H9 (cell line): Measurements from ENCODE around the gene MYO1D. TPM values are rescaled to one million over a fixed set of nuclear protein-coding genes. Genes with fewer than 3 reads are reported as not detected.
A peak's percentile ranks its signal among the peaks of the same experiment; 100 is the strongest.

Experiments used
- DNase-seq: peaks from one replicate; pipeline ENCODE4 v3.0.0-alpha.2; 2017
- H2AFZ ChIP-seq: one replicate; pipeline ENCODE4 v1.6.1; 2013; ENCODE audit warnings: mild to moderate bottlenecking, low read length, control low read depth, moderate library complexity
- H2AK5ac ChIP-seq: 2 replicates; pipeline ENCODE4 v1.6.1; 2013; ENCODE audit warnings: low read length, control low read depth, mixed read lengths; ENCODE audit not compliant: insufficient read length
- H2BK120ac ChIP-seq: one replicate; pipeline ENCODE4 v1.6.1; 2013; ENCODE audit warnings: low read depth, mild to moderate bottlenecking, low read length, control low read depth, inconsistent platforms; ENCODE audit not compliant: poor library complexity, severe bottlenecking
- H2BK12ac ChIP-seq: 2 replicates; pipeline ENCODE4 v1.6.1; 2013; ENCODE audit warnings: low read length, control low read depth, mixed read lengths, low read depth; ENCODE audit not compliant: insufficient read length
- H2BK15ac ChIP-seq: 2 replicates; pipeline ENCODE4 v1.6.1; 2013; ENCODE audit warnings: low read depth, low read length, control low read depth
- H2BK20ac ChIP-seq: one replicate; pipeline ENCODE4 v1.6.1; 2013; ENCODE audit warnings: low read depth, mild to moderate bottlenecking, low read length, control low read depth, inconsistent platforms; ENCODE audit not compliant: poor library complexity, severe bottlenecking
- H2BK5ac ChIP-seq: 2 replicates; pipeline ENCODE4 v1.6.1; 2013; ENCODE audit warnings: low read length, control low read depth, mixed read lengths; ENCODE audit not compliant: insufficient read length
- H3K14ac ChIP-seq: 2 replicates; pipeline ENCODE4 v1.6.1; 2013; ENCODE audit warnings: low read length, control low read depth; ENCODE audit not compliant: insufficient read depth
- H3K18ac ChIP-seq: 2 replicates; pipeline ENCODE4 v1.6.1; 2013; ENCODE audit warnings: low read depth, mild to moderate bottlenecking, mixed read lengths, low read length, control low read depth; ENCODE audit not compliant: insufficient read length
- H3K23ac ChIP-seq: 2 replicates; pipeline ENCODE4 v1.6.1; 2013; ENCODE audit warnings: low read length, control low read depth, mixed read lengths, low read depth; ENCODE audit not compliant: insufficient read length
- H3K23me2 ChIP-seq: 2 replicates; pipeline ENCODE4 v1.6.1; 2013; ENCODE audit warnings: low read depth, mild to moderate bottlenecking, mixed read lengths, low read length, control low read depth; ENCODE audit not compliant: insufficient read length, poor library complexity, severe bottlenecking
- H3K27ac ChIP-seq: 2 replicates; pipeline ENCODE4 v1.5.1; 2013; ENCODE audit warnings: low read length, control low read depth, mixed read lengths, low read depth; ENCODE audit not compliant: insufficient read length
- H3K27me3 ChIP-seq: 2 replicates; pipeline ENCODE4 v1.6.1; 2013; ENCODE audit warnings: low read length, control low read depth, inconsistent platforms; ENCODE audit not compliant: insufficient read depth
- H3K4ac ChIP-seq: 2 replicates; pipeline ENCODE4 v1.6.1; 2013; ENCODE audit warnings: low read depth, mild to moderate bottlenecking, control low read depth, inconsistent platforms, low read length, moderate library complexity
- H3K4me1 ChIP-seq: 2 replicates; pipeline ENCODE4 v1.6.1; 2013; ENCODE audit warnings: low read length, control low read depth, inconsistent platforms; ENCODE audit not compliant: insufficient read depth
- H3K4me2 ChIP-seq: 2 replicates; pipeline ENCODE4 v1.6.1; 2013; ENCODE audit warnings: low read length, control low read depth, mixed read lengths; ENCODE audit not compliant: insufficient read length, insufficient read depth
- H3K56ac ChIP-seq: 2 replicates; pipeline ENCODE4 v1.6.1; 2013; ENCODE audit warnings: low read depth, mild to moderate bottlenecking, mixed read lengths, low read length, control low read depth; ENCODE audit not compliant: insufficient read length
- H3K79me1 ChIP-seq: 2 replicates; pipeline ENCODE4 v1.6.1; 2013; ENCODE audit warnings: low read depth, mild to moderate bottlenecking, moderate library complexity, low read length, control low read depth, inconsistent platforms; ENCODE audit not compliant: insufficient read depth, poor library complexity, severe bottlenecking
- H3K79me2 ChIP-seq: 2 replicates; pipeline ENCODE4 v1.6.1; 2013; ENCODE audit warnings: low read length, control low read depth, inconsistent platforms; ENCODE audit not compliant: insufficient read depth
- H3K9ac ChIP-seq: 2 replicates; pipeline ENCODE4 v1.6.1; 2013; ENCODE audit warnings: low read length, control low read depth, mixed read lengths; ENCODE audit not compliant: insufficient read length; ENCODE audit errors: extremely low read depth
- H3K9me3 ChIP-seq: one replicate; pipeline ENCODE4 v1.6.1; 2013; ENCODE audit warnings: low read depth, low read length, inconsistent platforms; ENCODE audit not compliant: control insufficient read depth
- H3T11ph ChIP-seq: one replicate; pipeline ENCODE4 v1.6.1; 2013; ENCODE audit warnings: mild to moderate bottlenecking, low read length, control low read depth, inconsistent platforms
- H4K20me1 ChIP-seq: one replicate; pipeline ENCODE4 v1.6.1; 2013; ENCODE audit not compliant: control insufficient read depth, insufficient read length, insufficient read depth
- H4K5ac ChIP-seq: 2 replicates; pipeline ENCODE4 v1.6.1; 2013; ENCODE audit warnings: low read depth, mild to moderate bottlenecking, mixed read lengths, low read length, control low read depth; ENCODE audit not compliant: insufficient read length
- H4K8ac ChIP-seq: replicated peaks from 2 replicates; pipeline ENCODE4 v1.6.1; 2013; ENCODE audit warnings: low read length, control low read depth, mixed read lengths, low read depth; ENCODE audit not compliant: insufficient read length
- H4K91ac ChIP-seq: 2 replicates; pipeline ENCODE4 v1.6.1; 2013; ENCODE audit warnings: low read depth, mild to moderate bottlenecking, moderate library complexity, mixed read lengths, low read length, control low read depth; ENCODE audit not compliant: insufficient read length
- H3K27ac Mint-ChIP-seq, 3 experiments: 2 replicates in 2 of 3; 3 replicates in 1 of 3; pipeline ENCODE4 v1.8.0; 2020 to 2021; ENCODE audit warnings: mixed read lengths in 3 of 3, mild to moderate bottlenecking in 1 of 3, moderate library complexity in 1 of 3
- H3K27me3 Mint-ChIP-seq: 2 replicates; pipeline ENCODE4 v1.8.0; 2021; ENCODE audit warnings: low read depth, mild to moderate bottlenecking, moderate library complexity, mixed read lengths
- H3K36me3 Mint-ChIP-seq, 3 experiments: 2 replicates in 2 of 3; 3 replicates in 1 of 3; pipeline ENCODE4 v1.8.0; 2020 to 2021; ENCODE audit warnings: low read depth in 3 of 3, mixed read lengths in 3 of 3; ENCODE audit not compliant: insufficient read depth in 1 of 3
- H3K4me1 Mint-ChIP-seq, 2 experiments: 2 replicates each; pipeline ENCODE4 v1.8.0; 2020; ENCODE audit warnings: mixed read lengths in 2 of 2
- H3K4me3 Mint-ChIP-seq, 2 experiments: 2 replicates in 1 of 2; 3 replicates in 1 of 2; pipeline ENCODE4 v1.8.0; 2020 to 2021; ENCODE audit warnings: mild to moderate bottlenecking in 2 of 2, mixed read lengths in 2 of 2, moderate library complexity in 1 of 2
- H3K9me3 Mint-ChIP-seq, 2 experiments: 2 replicates in 1 of 2; 3 replicates in 1 of 2; pipeline ENCODE4 v1.8.0; 2020; ENCODE audit warnings: mild to moderate bottlenecking in 2 of 2, mixed read lengths in 2 of 2, moderate library complexity in 1 of 2
- WGBS: extraction: QIAGEN DNeasy Blood & Tissue Kit; methylation state at CpG from one replicate; pipeline ENCODE4 v1.1.7; 2013; ENCODE audit warnings: missing lambda C conversion rate, low lambda C conversion rate, mixed read lengths; ENCODE audit not compliant: insufficient read length; ENCODE audit errors: extremely low coverage; 5-methylcytosine and 5-hydroxymethylcytosine counted together
- total RNA-seq: library from RNA; stranded (reverse); gene quantifications from 2 replicates; pipeline ENCODE4 v1.2.1, GENCODE V29; 2021
- TF ChIP-seq, protein P1 (sequence below): fragments of 200-600 bp; sonication (generic); conservative IDR thresholded peaks from 3 replicates; pipeline ENCODE4 v1.8.0; 2021; ENCODE audit warnings: antibody characterized with exemption, mild to moderate bottlenecking

MYO1D gene
- total RNA-seq, 1 experiment from 2014 or later, result 19.0 TPM

DNA sequence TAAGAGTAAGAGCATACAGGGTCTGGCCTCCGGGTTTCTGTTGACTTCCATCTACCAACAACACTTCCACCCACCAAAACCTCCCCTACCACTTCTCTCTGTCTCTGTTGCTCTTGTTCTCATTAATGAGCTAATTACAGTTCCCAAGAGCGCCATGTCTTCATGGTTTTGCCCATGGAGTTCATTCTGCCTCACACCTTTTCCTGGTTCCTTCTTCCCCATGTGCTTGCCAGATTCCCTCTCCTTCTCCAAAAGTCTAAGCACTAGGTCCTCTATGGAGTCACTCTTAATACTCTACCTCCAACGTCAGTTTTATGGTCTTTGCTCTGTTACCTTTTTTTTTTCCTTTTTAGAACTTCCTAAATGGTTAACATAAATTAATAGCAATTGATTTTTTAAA, 92.8 kb downstream of the MYO1D start:
- Mint-ChIP-seq H3K9me3 (no peaks in the 10 kb centered on the region; a peak in 1 of 5 replicates), H3K4me3 (no peak overlapping the region), H3K36me3 (no peaks in the 10 kb centered on the region; a peak in 3 of 7 replicates), H3K27me3 (no peaks in the 10 kb centered on the region), H3K27ac (peak overlapping the region in 1 of 3 experiments; percentile 32; a peak in 1 of 7 replicates), H3K4me1 (peaks cover 0 to 2% of the 10 kb centered on the region in 2 experiments; a peak in 1 of 4 replicates)
- Histone ChIP-seq H4K91ac (no peak overlapping the region), H2BK120ac (no peak overlapping the region), H3K27ac (no peak overlapping the region), H4K8ac (no peak overlapping the region), H3K14ac (no peak overlapping the region), H2BK15ac (no peak overlapping the region), H3K4me1 (no peaks in the 10 kb centered on the region), H3K79me2 (no peaks in the 10 kb centered on the region), H3K4me2 (no peak overlapping the region), H4K5ac (no peak overlapping the region), H3K4ac (no peak overlapping the region), H2BK12ac (no peak overlapping the region), H2BK5ac (no peak overlapping the region), H2BK20ac (no peak overlapping the region), H3K9me3 (no peaks in the 10 kb centered on the region), H3K9ac (no peak overlapping the region), H3K56ac (no peak overlapping the region), H3K23ac (no peak overlapping the region), H3K23me2 (no peaks in the 10 kb centered on the region), H2AK5ac (no peak overlapping the region), H3K27me3 (no peaks in the 10 kb centered on the region), H4K20me1 (no peaks in the 10 kb centered on the region), H3T11ph (no peak overlapping the region), H2AFZ (no peak overlapping the region), H3K18ac (no peak overlapping the region), H3K79me1 (no peaks in the 10 kb centered on the region)
- TF ChIP-seq, protein P1, sequence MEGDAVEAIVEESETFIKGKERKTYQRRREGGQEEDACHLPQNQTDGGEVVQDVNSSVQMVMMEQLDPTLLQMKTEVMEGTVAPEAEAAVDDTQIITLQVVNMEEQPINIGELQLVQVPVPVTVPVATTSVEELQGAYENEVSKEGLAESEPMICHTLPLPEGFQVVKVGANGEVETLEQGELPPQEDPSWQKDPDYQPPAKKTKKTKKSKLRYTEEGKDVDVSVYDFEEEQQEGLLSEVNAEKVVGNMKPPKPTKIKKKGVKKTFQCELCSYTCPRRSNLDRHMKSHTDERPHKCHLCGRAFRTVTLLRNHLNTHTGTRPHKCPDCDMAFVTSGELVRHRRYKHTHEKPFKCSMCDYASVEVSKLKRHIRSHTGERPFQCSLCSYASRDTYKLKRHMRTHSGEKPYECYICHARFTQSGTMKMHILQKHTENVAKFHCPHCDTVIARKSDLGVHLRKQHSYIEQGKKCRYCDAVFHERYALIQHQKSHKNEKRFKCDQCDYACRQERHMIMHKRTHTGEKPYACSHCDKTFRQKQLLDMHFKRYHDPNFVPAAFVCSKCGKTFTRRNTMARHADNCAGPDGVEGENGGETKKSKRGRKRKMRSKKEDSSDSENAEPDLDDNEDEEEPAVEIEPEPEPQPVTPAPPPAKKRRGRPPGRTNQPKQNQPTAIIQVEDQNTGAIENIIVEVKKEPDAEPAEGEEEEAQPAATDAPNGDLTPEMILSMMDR, result no peak
- WGBS, result no CpG with 5 or more reads among the region's 3 CpGs
- no peak for DNase-seq
